HG03066 (cell line): ENCODE measurements around the gene NANOG.
"Not testable (repeated sequence)": the region's sequence is repeated elsewhere in the genome, so short reads cannot be mapped to it uniquely, and the experiment has no call there.

Experiments
- ATAC-seq: cut with Tn5 transposase; IDR thresholded peaks from one replicate; pipeline ENCODE4 v1.9.1; 2021; ENCODE audit warnings: low read depth; ENCODE audit not compliant: unreplicated experiment

The NANOG gene

GRCh38 chr12:7788884-7789528 is at the start of gene NANOG:
TSS of gene NANOG (plus strand) at chr12:7789402. CDS start at chr12:7789615, 213 bp downstream.
- ATAC-seq = not testable (repeated sequence)

- ATAC-seq = no peak
Observed at GRCh38 chr12:7747246-7747645, 42.0 kb upstream of the NANOG start, which contains the start of gene CLEC4C. TSS of gene CLEC4C (minus strand) at chr12:7747375. CDS start at chr12:7747348, 27 bp downstream.

GRCh38 chr12:7748852-7749251 is 40.4 kb upstream of the NANOG start:
- no peak for ATAC-seq

- ATAC-seq = no peak
Observed at GRCh38 chr12:7749442-7749841, 39.8 kb upstream of the NANOG start.

GRCh38 chr12:7750350-7750749 is 38.9 kb upstream of the NANOG start:
- no peak for ATAC-seq

GRCh38 chr12:7751394-7751793 is 37.8 kb upstream of the NANOG start:
- ATAC-seq = no peak

GRCh38 chr12:7751941-7752922 is 37.0 kb upstream of the NANOG start:
- ATAC-seq = not testable (repeated sequence)

- ATAC-seq = not testable (repeated sequence)
Observed at GRCh38 chr12:7755668-7756067, 33.5 kb upstream of the NANOG start.

- no peak for ATAC-seq
Observed at GRCh38 chr12:7756993-7757392, 32.2 kb upstream of the NANOG start.

- no peak for ATAC-seq
Observed at GRCh38 chr12:7758766-7759140, 30.4 kb upstream of the NANOG start.

- ATAC-seq = no peak
Observed at GRCh38 chr12:7769999-7770398, 19.2 kb upstream of the NANOG start.

- no peak for ATAC-seq
Observed at GRCh38 chr12:7781274-7781673, 7.9 kb upstream of the NANOG start.

- no peak for ATAC-seq
Observed at GRCh38 chr12:7782055-7782454, 7.1 kb upstream of the NANOG start.

GRCh38 chr12:7783433-7783832 is 5.8 kb upstream of the NANOG start:
- ATAC-seq = not testable (repeated sequence)

- no peak for ATAC-seq
Observed at GRCh38 chr12:7784701-7785100, 4.5 kb upstream of the NANOG start.

- no peak for ATAC-seq
Observed at GRCh38 chr12:7787574-7788293, 1.5 kb upstream of the NANOG start.

GRCh38 chr12:7788294-7788660 is 925 bp upstream of the NANOG start:
- no peak for ATAC-seq

GRCh38 chr12:7793211-7793610 is 4.0 kb downstream of the NANOG start:
- no peak for ATAC-seq

- ATAC-seq = not testable (repeated sequence)
Observed at GRCh38 chr12:7797269-7797668, 8.1 kb downstream of the NANOG start.

GRCh38 chr12:7797698-7798398 is 8.6 kb downstream of the NANOG start:
- ATAC-seq = no peak
